Measurements from ENCODE around the gene MAGI2.

Gene MAGI2

DNA sequence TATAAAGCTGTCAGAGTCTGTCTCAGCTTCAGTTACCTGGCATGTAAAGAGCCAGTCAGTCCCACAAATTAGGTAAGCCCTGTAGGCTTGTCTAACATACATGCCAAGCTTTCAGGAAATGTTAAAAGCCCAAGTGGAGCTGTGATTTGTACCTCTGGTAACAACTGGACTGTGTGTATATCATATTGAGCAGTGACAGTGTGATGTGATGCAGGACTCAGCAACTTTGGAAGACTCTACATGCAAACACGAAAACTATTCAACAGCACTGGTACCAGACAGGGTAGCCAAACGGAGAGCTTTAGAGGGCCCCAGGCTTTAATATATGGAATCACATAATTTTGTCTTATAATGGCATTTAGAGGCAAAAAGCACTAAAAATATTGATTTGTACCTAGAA lies 1066.9 kb downstream of the MAGI2 start:
- DNase-seq = no peak

DNA sequence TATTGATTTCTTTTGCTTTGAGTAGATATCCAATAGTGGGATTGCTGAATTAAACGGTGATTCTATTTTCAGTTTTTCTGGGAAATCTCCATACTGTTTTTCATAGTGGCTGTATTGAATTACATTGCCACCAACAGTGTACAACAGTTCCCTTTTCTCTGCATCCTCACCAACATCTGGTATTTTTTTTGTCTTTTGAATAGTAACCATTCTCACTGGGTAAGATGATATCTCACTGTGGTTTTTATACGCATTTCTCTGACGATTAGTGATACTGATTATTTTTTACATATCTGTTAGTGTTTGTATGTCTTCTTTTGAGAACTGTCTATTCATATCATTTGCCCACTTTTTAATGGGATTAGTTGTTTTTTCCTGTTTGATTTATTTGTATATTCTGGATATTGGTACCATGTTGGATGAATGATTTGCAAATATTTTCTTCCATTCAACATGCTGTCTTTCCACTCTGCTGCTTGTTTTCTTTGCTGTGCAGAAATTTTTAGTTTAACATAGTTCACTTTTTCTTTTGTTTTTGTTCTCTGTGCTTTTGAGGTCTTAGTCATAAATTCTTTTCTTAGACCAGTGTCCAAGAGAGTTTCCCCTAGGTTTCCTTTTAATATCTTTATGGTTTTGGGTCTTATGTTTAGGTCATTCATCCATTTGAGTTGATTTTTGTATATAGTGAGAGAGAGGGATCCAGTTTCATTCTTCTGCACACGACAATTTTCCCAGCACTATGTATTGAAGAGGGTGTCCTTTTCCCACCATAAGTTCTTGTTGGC lies 1070.2 kb downstream of the MAGI2 start:
- no peak for DNase-seq

DNA sequence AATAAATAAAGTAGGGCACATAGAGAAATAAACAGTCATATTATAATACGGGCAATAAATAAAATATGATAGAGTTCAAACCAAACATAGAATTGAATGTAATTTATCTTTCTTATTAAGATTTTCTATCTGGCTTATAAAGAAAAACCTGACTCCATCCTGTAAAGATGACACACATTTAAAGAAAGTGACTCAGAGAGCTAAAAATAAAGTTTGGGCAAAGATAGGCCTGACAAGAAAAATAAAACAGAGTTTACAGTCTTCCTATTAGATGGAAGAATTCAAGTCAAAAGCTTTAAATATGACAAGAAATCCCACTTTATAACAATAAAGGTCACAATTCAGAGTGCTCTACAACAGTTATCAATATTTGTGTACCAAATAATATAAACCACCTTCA lies 1074.3 kb downstream of the MAGI2 start:
- no peak for DNase-seq

DNA sequence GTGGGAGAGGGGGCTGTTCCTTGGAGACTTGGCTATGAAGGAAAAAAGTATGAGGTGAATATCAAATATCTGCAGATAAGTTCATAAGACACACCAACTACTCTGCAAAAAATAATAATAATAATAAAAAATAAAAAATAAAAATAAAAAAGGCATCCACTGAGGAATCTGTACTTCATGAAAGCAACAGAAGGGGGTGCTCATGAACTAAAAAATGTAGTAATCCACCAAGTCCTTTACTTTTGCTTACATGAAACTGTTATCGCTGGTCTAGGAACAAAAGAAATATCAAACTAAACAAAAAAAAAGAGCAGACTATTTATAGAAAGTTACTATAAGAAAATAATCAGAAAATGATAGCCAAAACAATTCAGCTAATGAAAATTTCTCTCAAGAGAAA lies 1075.9 kb downstream of the MAGI2 start:
- DNase-seq = no peak

DNA sequence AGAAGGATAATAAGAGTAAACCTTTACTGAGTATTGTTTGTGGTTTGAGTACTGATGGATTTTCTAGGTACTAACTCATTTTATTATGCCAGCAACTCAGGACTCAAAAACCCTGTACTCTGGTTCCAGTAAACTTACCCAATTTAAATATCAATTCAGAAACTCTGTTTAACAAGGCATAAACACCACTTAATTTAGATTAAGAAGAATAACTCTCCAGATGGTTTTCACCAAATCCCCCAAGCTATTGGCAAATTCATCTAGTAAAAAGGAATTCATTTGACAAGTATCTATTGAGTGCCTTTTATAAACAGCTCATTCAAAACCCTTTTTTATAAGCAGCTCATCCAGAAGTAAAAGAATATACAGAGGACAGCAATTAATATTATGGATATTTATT lies 1082.5 kb downstream of the MAGI2 start:
- no peak for DNase-seq

DNA sequence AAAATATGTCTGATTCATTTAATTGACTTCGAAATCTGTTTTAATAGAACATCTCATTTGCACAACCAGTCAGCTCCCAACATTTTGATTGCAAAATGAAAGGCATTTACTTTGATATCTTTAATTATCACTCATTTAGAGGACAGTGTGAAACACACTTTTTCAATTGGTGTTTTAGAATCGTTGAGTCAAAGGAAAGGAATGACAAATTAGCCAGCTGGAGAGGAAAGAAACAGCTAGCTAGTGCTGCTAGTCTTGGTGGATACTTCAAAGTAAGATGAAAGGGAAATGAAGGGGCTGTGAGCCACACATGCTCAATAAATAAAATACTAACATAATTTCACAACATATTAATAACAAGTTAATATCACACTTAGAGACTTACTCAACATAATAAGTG lies 1084.7 kb downstream of the MAGI2 start:
- DNase-seq = no peak

DNA sequence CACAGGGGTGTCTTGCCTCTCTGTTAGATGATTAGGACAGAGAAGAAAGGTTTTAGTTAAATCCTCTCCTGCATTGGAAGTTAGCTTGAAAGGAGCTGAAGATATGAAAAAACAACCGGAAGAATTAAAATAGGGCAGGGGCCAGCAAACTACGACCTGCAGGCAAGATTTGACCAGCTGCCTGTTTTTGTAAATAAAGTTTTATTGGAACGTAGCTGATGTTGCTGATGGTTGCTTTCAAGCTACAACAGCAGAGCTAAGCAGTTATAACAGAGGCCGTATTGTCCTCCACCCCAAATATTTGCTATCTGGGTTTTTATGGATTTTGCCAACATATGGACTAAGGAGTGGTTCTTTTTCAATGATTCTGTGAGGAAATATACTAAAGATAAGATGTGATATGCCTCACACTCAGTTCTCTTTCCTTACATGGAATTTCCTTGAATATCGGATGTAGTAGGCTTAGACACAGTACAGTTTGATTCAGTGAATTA lies 1086.1 kb downstream of the MAGI2 start:
- DNase-seq = no peak

DNA sequence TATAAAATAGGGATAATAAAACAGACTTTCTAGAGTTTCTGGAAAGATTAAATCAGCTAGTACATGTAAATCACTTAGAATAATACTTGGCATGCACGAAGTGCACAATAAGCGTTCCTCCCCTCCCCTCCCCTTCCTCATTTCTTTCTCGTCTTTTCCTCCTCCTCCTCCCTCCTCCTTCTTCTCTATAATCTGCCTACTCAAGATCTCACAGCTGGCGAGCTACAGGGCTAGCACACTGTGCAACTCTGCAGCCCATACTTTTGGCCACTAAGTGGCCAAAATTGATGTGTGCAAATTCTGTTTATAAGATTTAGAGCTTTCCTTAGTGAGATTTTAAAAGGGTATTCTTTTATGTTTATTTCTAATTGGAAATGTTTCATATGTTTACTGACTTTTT lies 1089.6 kb downstream of the MAGI2 start:
- DNase-seq = no peak

DNA sequence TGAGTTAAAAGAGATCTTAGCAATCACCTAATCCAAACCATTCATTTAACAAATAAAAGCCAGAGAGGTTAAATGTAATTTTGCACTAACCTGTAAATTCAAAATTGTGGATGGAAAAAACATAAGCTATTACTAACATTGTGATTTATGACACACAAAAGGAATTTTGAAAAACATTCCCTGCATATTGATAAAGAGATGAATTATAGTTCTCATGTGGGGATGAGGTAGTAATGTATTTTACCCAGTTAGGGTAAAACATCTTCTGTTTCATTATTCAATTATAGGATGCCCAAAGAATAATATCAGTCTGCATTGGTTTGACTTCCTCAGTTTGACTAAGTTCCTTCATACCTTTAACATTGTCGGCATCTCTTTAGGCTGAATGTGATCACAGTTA lies 1093.6 kb downstream of the MAGI2 start:
- no peak for DNase-seq

DNA sequence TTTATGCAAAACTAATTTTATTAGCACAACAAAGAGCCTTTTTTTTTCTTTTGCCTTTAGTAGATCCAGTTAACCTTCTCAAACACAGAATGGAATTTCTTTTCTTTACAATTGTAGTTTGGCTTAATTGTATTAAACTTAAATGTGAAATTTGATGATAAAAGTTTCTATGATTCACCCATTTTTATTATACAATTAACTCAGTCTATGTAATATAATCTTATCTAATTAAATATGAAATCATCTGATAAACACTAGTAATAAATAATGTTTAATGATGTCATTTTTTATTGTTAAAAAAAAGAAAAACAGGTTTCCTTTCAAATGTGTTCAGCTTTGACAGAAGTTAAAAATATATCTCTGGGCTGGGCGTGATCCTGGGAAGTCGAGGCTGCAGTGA lies 1095.8 kb downstream of the MAGI2 start:
- DNase-seq = no peak

DNA sequence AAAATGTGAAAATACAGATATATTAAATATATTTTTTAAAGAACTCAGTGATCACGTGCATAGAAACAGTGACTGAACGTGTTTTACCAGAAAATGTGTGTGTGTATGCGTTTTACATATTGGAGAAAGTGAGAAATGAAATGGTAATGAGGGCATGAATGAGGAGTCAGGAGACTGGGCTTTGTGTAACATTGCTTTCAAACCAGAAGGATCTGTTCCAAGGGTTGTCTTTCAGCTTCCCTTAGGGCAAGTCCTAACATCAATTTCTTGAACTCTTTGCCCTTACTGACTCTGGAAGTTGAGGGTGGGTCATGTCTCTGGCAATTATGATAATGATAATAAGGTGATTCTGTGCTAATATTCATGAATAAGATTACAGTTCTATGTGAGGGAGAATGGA lies 1097.6 kb downstream of the MAGI2 start:
- DNase-seq = no peak

DNA sequence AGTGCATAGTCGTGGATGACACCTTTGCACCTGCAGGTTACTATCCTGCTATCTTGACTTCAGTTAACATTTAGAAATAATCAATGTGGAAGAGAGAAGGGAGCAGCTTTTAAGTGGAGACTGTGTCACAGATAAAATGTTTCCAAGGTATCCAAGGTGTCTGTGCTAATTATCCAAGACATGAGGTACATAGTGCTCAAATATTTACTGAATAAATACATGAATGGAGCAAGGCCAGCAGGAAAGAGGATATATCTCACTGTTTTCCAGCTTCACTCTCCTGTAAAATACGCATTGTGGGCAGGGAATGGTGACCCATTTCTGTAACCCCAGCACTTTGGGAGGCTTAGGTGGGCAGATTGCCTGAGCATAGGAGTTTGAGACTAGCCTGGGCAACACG lies 1102.5 kb downstream of the MAGI2 start:
- DNase-seq = no peak

DNA sequence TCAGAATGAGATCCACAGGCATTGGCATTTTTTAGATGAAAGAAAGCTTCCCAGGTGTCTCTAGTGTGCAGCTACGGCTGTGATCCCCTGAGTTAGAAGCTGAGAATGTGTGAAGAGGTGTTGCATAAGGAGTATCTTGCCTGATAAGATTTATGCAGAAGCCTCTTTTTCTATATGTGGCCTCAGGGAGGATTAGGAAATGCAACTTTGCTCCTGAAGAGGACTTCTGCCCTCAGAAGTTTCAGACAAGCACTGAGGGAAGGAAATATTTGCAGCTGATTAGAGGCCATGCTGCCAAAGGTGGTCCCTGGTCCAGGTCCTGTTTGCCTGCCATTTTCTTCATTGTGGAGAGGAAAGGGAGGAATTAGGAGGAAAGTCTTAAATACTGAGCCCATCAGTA lies 1103.1 kb downstream of the MAGI2 start:
- DNase-seq = no peak

DNA sequence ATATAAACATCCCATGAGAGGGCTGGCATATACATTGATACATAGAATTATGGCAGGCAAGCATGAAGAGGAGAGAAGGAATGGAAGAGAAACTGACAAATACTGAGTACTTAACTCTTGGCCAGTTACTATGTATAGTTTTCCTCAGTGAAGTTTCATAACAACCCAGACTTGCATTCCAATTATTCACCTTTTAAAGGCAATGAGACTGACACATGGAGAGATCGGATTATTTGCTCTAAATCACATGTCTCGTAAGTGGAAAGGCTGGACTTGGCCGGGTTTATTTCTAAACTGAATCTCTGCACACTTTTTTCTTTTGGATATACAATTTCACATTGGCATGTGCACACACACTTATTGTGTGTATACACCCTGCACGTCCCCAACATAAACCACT lies 1106.6 kb downstream of the MAGI2 start:
- DNase-seq = no peak

DNA sequence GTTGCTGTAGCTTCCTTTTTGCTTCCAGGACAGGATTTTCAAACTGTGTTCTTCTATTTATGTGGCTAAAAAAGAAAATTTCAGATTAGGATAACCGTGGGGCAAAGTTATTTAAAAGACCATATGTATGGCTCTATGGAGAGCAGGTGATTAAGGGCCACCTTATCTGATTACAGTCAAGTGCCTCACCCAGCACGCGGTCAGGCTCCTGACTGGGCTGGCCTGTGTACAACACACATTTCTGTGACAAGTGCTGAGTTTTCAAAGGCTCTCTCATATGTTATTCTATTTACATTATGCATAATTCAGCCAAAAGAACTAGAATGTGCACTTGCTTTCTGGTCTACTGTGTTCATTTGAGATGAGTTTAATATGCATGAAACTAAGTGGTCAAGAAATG lies 1107.5 kb downstream of the MAGI2 start:
- DNase-seq = no peak

DNA sequence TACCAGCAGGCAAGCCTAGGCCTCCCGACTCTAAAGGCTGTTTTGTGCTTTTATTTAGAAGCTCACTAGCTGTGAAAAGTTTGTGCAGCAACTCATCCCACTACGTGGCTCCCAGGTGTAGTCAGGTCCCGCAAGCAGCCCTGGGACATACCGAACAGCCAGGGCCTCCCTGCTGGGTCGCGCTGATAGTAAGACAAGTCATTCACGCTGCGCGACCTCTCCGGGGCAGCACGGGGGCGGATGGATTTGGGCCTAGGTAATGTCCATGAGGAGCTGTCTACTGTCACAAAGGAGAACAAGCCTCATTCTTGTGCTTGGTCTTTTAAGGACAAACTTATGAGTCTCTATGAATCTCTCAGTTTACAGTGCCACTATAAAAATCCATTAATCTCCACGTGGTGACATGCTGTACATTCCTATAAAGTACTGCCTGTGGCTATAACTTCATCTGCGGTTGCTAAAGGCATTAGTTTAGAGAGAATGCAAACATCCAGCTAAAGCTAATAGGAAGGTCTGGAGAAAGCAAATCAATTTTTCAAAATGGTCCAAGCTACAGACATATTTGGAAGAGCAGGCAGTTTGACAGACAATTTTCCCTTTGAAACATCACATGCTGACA lies 1108.1 kb downstream of the MAGI2 start:
- DNase-seq = no peak

DNA sequence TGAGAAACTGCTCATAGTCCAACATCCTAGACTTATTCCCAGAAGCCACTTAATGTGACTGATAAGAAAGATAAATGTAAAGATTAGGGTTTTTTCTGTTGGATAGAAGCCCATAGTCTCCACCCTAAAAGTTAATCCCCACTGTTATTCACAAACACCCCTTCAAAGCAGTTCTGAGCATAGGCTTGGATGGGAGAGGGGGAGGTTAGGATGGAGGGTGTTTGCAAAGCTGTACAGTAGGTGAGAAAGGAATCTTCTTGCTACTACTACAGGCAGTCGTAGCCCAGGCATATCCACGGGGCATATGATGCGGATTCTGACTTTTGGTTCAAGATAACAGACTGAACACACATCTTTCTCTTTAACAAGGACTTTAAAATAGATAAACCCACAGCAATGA lies 1119.0 kb downstream of the MAGI2 start:
- no peak for DNase-seq

DNA sequence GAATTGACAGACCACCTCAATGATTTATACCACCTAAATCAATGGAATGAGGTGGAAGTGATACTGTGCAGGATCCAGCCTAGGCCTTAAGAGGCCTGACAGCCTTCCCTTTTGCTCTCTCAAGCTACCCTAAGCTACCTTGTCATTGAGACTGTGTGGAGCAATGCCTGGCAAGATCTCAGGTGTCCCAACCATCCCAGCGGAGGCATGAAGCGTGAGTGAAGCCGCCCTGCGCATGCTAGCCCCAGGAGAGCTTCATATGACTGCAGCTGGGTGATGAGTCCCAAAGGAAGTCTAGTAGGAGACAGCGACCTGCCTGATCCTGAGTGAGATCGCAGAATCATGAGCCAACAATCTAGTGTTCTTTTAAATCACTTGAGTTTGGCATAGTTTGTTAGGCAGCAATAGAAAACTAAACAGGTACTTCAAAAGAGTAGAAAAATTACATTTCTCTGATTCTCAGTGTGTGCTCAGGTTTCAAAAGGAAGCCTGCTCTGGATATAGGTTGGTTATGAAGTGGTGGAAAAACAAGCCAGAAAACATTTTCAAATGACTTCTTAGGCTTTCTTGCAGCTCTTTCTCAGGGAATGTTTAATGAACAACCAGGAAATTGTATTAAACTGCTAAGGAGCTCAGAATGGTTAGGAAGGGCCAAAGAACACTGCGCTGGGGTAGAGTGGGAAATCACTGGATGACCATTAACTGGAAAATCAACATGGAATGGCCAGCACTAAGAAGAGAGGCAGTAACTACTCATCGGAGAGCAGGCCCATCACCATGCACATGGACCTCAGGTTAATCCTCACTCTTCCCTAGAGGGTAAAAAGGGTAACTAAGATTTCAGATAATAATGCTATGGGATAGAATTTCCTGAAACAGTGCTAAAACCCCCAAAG lies 1119.7 kb downstream of the MAGI2 start:
- no peak for DNase-seq

DNA sequence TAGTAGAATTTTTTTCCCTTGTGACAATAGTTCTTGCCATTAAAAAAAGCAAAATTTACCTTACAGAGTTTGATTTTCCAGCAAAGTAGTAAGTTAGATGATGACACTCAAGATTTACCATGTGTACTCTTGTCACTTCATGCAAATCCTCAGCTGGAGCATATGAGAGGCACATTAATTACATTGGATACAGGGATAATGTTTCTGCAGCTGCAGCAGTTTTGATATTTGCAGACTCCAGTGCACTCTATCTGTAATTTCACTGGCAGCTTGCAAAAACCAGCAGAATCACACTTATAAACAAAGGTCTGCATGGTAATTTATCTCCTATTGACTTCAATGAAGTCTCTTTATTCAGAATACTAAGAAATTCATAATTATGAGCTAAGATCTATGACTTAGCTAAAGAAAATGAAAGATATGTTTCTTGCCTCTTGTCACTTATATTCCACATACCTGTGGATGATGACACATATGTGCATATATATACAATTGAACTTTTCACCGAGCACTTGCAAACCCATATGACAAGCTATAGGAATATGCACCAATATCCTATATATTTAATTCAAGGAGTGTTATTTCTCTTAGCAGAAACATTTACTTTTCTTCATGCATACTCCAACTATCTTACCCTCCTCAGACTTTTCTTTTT lies 1124.3 kb downstream of the MAGI2 start:
- no peak for DNase-seq

DNA sequence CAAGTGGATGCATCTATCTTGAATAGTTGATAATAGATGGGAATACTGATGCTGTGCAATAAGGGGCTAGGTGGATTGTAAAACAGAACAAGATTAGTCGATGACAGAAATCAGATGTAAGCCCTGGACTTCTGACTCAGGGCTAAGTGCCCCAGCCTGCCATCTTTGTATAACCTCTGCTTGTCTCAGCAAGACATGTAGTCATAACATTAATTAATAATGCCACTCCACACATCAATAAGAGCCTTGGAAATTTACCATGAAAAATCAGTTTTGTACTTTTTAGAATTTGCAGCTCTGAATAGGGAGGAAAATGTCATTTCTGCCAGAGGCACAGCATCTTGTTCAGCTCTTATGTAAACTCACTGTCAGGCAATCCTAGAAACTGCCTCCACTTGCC lies 1125.7 kb downstream of the MAGI2 start:
- DNase-seq = no peak

DNA sequence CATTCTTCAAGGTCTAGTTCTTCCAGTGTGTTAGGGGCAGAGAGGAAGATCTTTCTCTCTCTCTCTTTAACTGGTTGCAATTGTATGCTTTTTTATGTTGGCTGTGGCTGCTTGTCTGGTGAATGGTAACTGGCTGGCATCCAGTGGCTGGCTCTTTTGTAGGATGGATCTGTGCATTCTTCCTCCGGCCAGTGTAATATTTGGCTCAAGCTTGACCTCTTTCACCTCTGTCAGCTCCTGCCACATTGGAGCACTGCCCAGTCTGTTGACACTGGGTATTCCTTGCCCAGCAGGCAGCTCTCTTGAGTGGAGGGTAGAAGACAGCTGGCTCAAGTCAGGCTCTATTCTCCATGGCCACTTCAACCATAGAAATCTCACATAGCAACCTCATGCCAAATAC lies 1126.6 kb downstream of the MAGI2 start:
- DNase-seq = no peak

DNA sequence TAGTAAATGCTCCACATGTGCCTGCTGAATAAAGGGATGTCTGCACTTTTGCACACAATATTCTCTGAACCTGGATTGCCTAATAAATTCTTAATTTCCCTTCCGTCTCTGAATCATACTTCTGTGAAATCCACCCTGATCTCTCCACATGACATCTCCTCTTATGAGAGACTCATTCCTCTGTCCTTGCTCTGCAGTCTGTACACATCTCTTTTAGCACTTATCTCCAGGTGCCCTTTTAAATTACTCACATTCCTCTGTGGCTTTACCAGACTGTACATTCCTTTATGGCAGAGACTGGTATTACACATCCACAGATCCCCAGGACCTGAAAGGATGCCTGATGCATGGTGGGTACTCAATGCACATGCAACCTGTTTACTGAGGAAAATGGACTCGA lies 1127.3 kb downstream of the MAGI2 start:
- no peak for DNase-seq

DNA sequence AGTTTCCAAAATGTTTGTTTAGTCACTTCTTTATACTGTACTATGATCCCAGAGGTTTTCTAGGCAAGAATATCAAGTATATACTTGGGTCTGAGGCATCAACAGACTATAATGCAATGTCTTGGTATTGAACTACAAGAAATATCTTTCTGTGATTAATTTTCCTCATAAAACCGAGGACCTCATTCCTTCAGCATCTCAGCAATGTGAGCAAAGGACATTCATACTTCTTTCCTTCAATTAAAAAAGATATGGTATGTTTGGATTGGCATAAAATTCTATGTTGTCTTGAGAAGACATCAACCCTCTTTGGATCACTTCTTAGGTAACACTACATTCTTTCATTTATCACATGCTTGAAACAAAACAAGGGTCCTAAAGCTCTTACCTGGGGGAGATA lies 1130.3 kb downstream of the MAGI2 start:
- DNase-seq = no peak

Data from cortex of kidney (tissue), 1 donor.